ENCODE results near the gene SH2D2A.

The SH2D2A gene

DNA sequence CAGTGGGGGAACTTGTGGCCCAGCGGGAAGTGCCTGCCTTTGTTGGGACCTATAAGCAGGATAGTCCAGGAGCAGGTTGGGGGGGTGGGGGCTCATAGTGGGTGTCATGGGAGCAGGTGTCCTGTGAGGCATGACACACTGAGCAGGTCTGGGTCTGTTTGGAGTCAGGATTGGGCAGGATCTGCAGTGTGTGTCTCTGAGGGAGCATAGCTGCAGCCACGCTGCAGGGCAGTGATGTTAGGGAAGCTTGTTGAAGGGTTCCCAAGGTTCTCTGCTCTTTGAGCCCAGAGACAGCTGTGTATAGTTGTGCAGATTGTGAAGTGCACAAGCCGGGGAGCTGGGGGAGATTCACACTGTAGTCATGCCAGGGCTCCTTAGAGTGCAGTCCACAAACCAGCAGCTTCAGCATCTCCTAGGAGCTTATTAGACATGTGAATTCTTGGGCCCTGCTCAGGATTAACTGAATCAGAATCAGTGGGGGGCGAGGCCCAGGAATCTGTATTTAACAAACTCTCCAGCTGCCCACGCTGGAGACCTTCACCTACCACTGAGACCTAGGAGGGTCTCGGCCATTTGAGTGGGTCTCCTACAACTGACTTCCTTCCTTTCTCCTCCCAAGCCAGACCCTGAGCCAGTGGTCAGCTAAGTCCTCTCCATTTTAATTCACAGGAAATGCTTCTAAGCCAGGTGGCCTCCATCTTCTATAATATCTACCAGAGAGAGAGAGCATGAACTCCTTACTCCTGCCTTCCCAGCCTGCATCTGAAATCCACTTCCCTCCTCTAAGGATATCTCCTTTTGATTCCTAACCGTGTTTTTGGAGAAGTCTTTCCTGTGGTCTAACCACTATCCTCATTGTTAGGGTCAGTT lies 31.2 kb upstream of the SH2D2A start:
- DNase-seq = no peak

DNA sequence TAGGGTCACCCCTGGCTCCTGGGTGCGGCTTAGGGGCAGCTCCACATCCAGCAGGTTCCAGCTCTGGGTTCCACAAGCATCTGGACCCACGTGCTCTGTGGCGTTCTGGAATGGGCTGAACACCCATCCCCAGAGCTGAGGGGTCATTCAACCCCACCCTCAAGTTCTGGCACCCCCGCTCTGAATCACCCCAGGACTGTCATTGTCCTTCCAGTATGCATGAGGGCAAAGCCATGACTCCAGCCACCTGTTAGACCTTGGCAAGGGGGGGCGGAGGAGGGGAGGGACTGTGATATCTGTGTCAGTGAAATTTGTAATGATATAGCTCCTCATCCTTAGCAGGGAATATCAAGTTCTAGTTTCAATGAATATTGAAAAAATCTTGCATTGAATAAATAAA lies 30.0 kb upstream of the SH2D2A start:
- DNase-seq = no peak

GRCh38 chr1:156845953-156846545 lies 29.4 kb upstream of the SH2D2A start:
- no peak for DNase-seq

DNA sequence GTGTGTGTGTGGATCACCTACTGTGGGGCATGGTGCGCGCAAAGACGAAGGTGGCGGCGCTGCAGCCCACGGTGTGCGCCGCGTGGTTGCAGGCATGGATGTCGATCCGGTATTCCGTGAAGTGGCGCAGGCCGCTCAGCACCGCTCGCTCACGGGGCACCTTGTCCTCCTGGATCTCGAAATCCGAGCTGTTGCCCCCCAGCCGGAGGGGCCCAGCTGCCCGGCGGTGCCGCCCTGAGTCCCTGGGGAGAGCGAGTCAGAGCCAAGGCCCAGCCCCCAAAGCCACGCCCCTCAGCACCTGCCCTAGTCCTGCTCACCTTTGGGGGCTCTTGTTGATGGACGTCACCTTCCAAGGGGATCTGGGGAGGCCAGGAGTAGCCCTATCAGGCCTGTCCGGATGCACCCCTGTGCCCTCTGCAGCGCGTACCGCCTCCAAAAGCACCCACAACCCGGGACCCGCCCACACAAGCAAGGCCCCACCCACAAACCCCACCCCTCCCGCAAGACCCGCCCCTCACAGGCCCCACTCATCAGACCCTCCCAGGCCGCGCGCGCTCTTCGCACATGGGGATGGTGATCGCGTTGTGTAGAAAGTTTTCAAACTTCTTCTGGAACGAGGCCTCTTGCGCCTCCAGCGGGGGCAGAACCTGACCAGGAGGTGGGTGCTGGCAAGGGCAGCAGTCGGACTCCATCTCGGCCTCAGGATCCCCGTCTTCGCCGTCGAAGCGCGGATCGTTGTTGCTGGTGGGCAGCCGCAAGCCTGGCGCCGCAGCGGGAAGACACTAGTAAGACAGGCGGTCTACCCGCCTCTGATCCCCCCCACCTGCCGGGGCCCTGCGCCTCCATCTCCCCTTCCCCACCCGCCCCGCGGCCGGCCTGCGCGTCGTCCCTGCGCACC lies 28.7 kb upstream of the SH2D2A start:
- DNase-seq = no peak

DNA sequence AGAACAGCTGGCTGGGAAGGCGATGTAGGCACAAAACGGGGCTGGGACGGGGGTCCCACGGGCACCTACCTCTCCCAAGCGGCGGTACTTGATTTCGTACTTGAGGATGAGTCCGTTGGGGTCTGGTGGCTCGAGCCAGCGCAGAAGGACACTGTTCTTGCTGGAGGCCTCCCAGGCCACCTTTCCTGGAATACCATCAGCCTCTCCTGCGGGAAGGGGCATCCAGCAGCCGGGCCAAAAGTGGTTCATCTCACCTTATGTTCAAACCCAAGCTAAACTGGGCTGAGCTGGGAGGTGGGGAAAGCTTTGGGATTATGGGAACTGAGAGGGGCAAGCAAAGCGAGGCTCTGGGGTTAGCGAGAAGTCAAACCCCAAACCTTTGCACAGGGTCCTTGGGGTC lies 28.0 kb upstream of the SH2D2A start:
- DNase-seq = no peak

GRCh38 chr1:156844102-156844501 lies 27.5 kb upstream of the SH2D2A start:
- no peak for DNase-seq

- no peak for DNase-seq
These were observed 26.1 kb upstream of the SH2D2A start for GRCh38 chr1:156842618-156843300.

GRCh38 chr1:156841295-156841855 lies 24.7 kb upstream of the SH2D2A start:
- no peak for DNase-seq

DNA sequence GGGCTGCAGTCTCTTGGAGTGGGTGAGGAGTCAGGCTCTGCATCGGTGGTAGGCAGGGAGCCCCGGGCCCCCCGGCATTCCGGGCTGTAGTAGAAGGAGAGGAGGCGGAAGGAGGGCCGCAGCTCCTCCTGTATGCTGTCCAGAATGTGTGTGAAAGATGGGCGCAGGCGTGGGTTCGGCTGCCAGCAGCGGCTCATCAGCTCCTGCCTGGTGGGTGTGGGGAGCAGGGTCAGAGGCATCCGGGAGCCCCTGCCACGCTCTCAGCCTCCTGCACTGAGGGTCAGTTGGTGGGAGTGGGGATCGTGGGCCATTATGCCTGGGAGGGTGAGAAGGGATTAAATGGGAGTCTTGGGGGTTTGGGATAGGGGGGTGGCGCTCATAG lies 24.2 kb upstream of the SH2D2A start:
- no peak for DNase-seq

DNA sequence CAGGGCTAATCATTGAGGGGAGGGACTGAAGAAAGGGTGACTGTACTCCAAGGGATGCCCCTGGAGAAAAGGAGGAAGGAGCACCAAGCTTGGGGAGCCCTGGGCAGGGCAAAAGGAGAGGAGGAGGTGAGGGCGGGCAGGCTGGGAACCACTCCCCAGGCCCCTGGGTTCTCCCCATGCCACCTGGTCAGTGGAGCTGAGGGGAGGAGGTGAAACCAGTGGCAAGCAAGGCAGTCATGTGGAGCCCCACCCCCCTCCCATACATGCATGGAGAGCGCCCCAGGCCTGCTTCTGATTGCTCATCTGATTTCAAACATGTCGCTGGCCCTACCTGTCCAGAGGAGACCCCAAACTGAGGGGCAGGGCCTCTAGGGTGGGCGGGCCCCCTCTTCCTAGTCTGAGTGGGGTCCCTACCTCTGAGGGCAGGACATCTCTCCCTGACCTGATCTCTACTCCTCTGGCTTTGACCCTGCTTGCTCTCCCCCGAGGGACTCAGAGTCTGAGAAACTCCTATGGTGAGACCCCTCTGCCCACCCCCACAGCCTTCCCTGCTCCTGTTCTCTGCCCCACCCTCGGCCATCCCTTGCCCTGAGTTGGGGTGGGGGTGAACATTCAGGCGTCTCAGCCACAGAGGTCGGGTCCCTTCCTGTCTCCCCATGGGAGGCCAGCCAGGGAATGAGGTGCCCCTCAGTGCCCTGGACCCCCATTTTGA lies 23.7 kb upstream of the SH2D2A start:
- no peak for DNase-seq

- no peak for DNase-seq
These were observed 22.9 kb upstream of the SH2D2A start for GRCh38 chr1:156839426-156840109.

DNA sequence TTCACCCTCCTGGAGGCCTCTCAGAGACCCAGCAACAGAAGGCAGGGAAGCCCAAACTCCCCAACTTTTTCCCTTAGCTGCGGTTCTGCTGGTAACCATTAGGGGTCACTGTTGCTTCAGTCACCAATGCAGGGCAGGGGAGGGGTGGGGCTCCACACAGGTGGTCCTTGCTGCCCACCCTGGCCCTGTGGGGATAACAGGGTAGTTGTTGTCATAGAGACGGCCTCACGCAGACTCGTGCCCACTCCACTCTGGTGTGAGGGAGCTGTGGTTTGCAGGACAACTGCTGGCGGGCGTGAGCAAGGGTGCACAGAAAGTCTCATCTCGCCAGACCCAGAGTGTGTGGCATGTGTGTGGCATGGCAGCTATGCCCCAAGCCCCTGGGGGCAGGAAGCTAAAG lies 22.3 kb upstream of the SH2D2A start:
- DNase-seq = no peak

DNA sequence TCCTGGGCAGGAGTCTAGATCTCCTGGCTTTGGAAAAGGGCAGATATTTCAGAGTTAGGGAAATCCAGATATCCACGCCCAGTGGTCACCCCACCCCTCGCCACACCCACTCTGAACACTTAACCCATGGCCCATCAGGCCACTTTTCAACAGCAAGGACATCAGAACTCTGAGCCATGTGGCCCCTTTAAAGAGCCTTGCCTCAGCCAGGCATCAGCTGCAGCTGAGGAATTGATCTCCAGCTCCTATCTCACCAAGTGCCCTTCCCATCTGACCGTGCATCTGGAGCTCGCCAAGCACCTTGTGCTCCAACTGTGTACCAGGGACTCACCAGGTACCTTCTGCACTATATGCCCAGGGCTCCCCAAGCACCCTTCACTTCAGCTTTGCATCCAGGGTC lies 20.2 kb upstream of the SH2D2A start:
- no peak for DNase-seq

DNA sequence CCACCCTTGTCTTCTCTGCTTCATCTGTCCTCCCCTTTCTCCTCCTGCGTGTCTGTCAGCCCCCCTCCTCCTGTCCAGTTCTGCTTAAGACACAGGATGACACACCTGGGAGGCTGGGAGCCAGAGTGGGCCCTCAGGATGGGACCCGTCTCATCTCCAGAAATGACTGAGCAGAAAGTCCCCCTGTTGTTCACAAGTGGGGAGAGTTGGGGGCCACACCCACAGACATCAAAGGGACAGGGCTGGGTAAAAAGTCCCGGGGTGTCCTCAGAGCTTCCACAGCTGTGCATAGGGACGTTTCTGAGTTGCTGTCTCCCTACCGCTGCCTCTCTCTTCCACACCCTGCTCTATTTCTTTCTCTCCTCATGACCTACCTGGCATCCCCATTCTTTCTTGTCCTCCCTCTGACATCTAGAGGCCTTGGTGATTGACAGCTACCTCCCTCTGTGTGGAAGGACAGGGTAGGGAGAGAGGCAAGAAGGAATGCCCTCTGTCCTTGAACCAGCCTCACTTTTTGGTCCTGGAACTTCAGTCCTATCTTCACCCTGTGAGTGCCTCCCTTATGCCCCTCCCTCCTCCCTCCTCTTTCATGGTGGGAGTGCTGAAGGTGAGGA lies 19.5 kb upstream of the SH2D2A start:
- no peak for DNase-seq

GRCh38 chr1:156834322-156834721 lies 17.7 kb upstream of the SH2D2A start:
- no peak for DNase-seq

- no peak for DNase-seq
These were observed 17.0 kb upstream of the SH2D2A start for GRCh38 chr1:156833603-156834002.

DNA sequence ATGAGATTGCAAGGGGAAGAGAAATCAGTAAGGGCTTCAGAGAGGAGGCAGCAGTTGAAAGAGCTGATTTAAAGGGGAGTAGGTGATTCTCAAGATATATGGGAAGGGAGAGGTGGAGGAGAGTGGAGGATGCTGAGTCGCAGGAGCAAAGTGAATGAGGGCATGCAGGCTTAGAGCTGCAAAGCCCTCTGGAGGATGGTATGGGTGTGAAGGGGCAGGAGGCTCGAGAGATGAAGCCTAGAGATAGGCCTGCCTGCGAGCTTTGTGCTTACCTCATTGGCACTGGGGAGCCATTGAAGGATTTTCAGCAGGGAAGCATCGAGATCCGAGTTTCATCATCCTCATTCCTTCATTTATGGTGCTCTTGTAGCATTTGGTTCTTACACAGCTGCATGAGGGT lies 15.8 kb upstream of the SH2D2A start:
- DNase-seq = no peak

- DNase-seq = no peak
These were observed 11.9 kb upstream of the SH2D2A start for GRCh38 chr1:156828400-156829124.

DNA sequence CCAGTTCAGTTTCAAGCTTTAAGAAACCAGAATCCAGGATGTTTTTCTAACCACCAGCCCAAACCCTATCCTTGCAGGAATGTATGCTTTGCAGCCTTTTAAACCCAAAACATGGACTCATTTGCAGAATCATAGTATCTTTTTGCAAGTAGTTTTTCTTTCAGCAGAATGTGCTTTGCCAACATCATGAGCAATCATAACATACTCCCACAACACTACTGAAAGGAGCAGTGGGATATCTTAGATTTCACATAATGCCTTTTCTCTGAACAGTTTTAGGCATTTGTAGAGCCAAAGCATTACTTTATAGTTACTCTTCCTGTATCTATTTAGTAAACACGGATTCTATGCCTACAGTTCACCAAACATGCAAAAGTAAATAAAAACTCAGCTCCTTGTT lies 10.0 kb upstream of the SH2D2A start:
- no peak for DNase-seq

GRCh38 chr1:156823210-156823790 lies 6.7 kb upstream of the SH2D2A start:
- no peak for DNase-seq

Measured in NK-92 treated with Interleukin-12 subunit alpha and Interleukin-12 subunit beta, amount 100 ng/mL, for 24 hours (cell line).